NCI-H446 (cell line): ENCODE results near the gene FZD1.
A peak's percentile ranks its signal among the peaks of the same experiment; 100 is the strongest.

Source experiments
- DNase-seq, 2 experiments: peaks; one replicate each; lab custom pipeline; 2025; lab: John Stamatoyannopoulos, UW

FZD1 gene

DNA sequence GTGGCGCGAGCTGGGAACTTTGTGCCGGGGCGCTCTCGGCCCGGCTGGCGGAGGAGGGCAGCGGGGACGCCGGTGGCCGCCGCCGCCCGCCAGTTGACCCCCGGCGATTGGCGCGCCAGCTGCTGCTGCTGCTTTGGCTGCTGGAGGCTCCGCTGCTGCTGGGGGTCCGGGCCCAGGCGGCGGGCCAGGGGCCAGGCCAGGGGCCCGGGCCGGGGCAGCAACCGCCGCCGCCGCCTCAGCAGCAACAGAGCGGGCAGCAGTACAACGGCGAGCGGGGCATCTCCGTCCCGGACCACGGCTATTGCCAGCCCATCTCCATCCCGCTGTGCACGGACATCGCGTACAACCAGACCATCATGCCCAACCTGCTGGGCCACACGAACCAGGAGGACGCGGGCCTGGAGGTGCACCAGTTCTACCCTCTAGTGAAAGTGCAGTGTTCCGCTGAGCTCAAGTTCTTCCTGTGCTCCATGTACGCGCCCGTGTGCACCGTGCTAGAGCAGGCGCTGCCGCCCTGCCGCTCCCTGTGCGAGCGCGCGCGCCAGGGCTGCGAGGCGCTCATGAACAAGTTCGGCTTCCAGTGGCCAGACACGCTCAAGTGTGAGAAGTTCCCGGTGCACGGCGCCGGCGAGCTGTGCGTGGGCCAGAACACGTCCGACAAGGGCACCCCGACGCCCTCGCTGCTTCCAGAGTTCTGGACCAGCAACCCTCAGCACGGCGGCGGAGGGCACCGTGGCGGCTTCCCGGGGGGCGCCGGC, 870 bp downstream of the FZD1 start:
- DNase-seq, result peak in 1 of 2 experiments; percentile 51

DNA sequence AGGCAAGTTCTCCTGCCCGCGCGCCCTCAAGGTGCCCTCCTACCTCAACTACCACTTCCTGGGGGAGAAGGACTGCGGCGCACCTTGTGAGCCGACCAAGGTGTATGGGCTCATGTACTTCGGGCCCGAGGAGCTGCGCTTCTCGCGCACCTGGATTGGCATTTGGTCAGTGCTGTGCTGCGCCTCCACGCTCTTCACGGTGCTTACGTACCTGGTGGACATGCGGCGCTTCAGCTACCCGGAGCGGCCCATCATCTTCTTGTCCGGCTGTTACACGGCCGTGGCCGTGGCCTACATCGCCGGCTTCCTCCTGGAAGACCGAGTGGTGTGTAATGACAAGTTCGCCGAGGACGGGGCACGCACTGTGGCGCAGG, 1.4 kb downstream of the FZD1 start:
- DNase-seq, result no peak

- DNase-seq, result no peak
These were observed 1.9 kb downstream of the FZD1 start for GRCh38 chr7:91266067-91266688.

DNA sequence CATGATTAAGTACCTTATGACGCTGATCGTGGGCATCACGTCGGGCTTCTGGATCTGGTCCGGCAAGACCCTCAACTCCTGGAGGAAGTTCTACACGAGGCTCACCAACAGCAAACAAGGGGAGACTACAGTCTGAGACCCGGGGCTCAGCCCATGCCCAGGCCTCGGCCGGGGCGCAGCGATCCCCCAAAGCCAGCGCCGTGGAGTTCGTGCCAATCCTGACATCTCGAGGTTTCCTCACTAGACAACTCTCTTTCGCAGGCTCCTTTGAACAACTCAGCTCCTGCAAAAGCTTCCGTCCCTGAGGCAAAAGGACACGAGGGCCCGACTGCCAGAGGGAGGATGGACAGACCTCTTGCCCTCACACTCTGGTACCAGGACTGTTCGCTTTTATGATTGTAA, 2.5 kb downstream of the FZD1 start:
- DNase-seq, result no peak

- DNase-seq, result no peak
These were observed 3.1 kb downstream of the FZD1 start for GRCh38 chr7:91267171-91267955.

DNA sequence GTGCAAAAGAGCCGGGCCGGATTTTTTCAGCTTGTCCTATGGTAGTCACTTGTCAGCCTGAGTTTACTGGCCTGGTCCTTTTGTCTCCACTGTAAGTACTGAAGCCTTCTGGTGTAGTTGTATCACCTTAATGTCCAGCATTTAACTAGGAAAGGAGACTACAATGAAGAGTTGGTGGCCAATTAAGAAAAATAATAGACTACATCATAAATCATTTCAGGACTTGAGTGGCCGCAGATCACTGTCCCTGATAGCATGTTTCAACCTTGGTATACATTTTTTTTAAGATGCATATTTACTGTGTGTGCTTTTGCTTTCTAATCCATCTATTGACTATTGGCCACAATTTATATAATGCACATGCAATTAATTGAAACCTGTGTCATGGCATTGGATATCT, 6.1 kb downstream of the FZD1 start:
- DNase-seq, result no peak

DNA sequence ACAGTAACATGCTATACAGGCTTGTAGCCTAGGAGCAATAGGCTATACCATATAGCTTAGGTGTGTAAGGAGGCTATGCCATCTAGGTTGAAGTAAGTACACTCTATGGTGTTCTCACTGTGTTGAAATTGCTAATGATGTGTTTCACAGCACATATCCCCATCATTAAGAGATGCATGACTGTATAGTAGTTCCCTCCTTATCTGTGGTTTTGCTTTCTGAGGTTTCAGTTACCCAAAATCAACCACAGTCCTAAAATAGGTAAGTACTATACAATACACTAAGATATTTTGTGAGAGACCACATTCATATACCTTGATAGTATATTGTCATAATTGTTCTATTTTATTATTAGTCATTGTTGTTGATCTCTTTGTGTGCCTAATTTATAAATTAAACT, 12.7 kb downstream of the FZD1 start:
- no peak for DNase-seq

DNA sequence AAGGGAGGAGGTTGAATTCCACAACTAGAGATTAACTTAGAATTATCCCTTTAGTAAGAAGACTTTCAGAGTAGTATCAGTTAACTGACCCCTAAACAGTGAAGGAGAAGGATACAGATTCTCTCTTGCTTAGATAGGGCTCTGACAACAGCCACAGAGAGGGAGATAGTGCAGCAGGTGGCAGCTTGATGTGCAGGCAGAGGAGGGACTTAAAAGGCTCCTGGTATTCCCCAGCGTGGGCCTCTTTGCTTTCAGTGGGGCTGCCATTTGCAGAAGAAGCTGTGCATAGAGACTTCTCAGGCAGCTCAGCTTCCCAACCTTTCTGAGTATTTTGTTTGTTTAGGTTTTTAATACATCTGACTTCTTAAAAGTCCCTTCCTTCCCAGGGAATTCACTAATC, 16.0 kb downstream of the FZD1 start:
- no peak for DNase-seq

DNA sequence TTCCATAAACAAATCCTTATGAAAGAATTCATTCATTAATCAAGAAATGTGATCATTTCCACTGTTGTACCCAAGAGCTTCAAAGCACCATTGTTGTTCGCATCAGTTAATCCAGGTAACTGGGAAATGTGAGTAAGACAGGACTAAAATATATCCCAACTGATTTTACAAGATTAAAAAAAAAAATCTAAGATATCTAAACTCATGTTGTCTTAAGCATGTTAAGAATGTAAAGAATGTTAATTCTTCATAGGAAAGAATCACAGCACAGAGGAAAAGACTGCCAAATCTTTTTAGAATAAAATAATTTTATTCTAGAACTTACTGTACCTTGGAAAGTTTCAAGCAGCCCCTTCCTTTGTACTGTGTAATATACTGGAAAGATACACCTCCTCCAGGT, 16.4 kb downstream of the FZD1 start:
- DNase-seq, result no peak

DNA sequence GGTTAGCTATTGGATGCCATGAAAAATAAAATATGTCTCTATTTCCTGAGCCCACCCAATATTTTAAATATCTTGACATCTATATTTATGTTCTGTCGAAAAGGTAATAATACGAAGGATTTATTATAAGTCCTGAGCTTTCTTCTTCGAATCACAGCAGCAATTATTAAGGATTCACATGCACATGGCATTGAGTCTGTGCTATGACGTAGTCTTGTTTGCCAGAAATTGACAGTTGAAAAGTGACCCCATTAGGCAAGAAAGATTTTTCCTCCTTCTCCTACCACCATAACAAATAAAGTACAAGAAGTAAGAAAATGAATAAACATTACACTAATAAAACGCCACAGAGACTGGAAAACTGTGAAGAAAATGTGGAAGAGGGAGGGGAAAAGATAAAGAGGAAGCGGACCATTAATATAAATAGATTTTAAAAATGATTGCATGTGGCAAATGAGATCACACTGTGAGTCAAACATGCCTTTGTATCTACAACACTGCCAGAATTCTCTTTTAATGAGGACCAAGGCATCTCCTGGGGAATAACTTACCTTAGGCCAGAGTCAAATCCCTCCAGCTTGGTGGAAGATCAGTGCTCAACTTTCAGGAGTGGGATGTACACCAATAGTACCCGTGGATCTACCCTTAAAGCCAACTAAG, 21.6 kb downstream of the FZD1 start:
- no peak for DNase-seq

GRCh38 chr7:91286432-91286831, 22.2 kb downstream of the FZD1 start:
- DNase-seq, result peak in 1 of 2 experiments; percentile 68

DNA sequence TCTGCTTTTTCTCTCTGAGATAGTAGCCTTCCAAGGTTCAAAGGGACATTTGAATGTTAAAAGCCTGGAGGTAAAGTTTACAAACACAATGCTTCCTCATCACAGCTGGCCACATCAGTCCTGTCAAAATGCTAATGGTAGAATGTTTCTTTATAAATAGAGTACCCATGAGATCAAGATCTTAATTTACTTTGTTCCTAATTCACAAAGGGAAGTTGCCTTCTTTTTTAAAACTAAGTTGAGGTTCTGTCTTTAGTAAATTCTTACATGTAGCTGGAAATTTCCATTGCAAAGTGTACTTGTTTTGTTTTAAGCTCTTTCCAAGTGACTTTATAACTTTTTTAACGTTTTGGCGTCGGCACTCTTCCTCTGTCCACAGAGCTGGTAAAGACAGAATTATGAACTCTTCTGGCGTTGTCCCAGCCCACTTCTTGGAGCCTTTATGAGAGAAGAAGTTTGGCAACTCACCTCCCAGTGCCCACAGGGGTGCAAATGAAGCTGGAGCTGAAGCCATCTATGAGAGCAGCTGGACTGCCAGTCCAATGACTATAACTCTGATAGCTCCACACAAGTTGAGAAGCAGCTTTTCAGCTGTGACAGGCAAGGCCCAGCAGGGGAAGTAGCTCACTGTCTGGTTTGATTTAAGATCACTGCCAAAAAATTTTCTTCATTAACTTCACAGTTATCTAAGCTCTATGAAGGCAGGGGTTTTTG, 23.3 kb downstream of the FZD1 start:
- peak; percentile 41 to 76 for DNase-seq

DNA sequence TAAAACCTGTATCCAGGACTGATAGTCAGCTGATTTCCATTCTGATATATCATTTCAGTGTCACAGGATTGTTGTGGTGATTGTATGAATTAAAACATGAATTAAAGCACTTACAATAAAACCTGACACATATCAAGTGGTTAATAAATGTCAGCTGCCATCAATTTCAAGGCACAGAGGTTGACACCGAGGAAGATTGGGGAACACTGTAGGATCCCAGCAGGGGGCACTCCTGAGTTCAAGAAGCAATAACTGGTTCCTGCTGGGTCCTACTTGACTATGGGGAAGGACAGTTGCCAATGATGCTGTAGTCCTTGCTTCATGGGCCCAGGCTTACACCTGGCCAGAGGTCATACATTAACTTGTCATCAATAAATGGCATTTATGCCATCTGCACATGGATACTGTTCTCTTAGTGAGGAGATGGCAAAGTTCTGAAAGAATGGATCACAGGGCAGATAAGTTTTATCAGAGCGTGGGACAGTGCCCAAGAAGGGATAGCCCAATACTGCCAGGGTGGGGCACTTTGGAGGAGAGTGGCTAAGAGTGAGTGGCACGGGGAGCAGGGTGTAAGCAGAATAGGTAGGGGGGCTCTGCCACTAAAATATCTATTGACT, 24.1 kb downstream of the FZD1 start:
- DNase-seq, result no peak

GRCh38 chr7:91289633-91290254, 25.5 kb downstream of the FZD1 start:
- no peak for DNase-seq

GRCh38 chr7:91291302-91291701, 27.1 kb downstream of the FZD1 start:
- no peak for DNase-seq

DNA sequence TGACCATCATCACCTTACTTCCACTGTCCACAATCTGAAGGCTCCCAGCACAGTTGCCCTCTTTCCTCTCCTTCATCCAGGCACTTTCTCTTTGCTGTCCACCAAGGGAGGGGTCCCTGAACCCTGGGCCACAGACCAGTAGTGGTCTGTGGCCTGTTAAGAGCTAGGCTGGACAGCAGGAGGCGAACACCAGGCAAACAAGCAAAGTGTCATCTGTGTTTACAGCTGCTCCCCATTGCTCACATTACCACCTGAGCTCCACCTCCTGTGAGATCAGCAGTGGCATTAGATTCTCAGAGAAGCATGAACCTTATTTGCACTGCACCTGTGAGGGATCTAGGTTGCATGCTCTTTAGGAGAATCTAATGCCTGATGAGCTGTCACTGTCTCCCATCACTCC, 27.7 kb downstream of the FZD1 start:
- no peak for DNase-seq

- no peak for DNase-seq
These were observed 28.3 kb downstream of the FZD1 start for GRCh38 chr7:91292506-91292905.

- no peak for DNase-seq
These were observed 28.9 kb downstream of the FZD1 start for GRCh38 chr7:91293136-91293535.

- DNase-seq, result no peak
These were observed 29.6 kb downstream of the FZD1 start for GRCh38 chr7:91293840-91294239.

DNA sequence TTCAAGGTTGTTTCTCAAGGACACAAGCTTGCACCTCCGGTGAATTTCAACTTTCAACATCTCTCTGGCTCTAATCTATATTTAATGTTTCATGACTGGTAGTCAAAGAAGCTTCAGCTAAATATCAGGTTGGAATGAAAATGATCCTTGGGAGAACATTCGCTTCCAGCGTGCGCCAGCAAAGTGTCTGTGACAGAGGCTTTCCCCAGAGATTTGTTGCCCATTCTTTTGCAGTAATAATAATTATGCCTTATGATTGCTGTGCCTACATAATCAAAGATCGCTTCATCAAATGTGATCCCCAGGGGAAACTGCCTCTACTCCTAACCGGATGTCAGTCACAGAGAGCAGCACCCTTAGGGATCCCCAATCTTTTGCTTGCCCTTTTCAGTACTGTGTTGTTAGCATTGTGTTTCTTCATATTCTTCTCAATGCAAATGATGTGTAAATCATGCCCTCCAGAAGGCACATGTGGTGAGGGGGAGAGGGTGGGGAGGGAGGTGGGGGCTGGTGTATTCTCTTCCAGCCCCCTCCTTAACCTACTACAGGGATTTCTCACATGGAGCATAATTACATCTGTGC, 30.5 kb downstream of the FZD1 start:
- no peak for DNase-seq

GRCh38 chr7:91295576-91295975, 31.3 kb downstream of the FZD1 start:
- no peak for DNase-seq
